ENCODE data around the gene DNMT1. TPM values are rescaled to one million over a fixed set of nuclear protein-coding genes. Genes with fewer than 3 reads are reported as not detected.
"Not testable (repeated sequence)": the region's sequence is repeated elsewhere in the genome, so short reads cannot be mapped to it uniquely, and the experiment has no call there.

The DNMT1 gene
- total RNA-seq, 2 experiments from 2014 or later, result 337 to 352 TPM

- Mint-ChIP-seq H3K9me3 (peaks cover 7% of the 10 kb centered on the region), H3K4me1 (no peaks in the 10 kb centered on the region), H3K27ac (no peak overlapping the region), H3K36me3 (no peaks in the 10 kb centered on the region), H3K27me3 (no peaks in the 10 kb centered on the region), H3K4me3 (no peak overlapping the region)
- DNase-seq, result no peak
Measured at GRCh38 chr19:10206226-10206885, 11.6 kb upstream of the DNMT1 start.

GRCh38 chr19:10205636-10206035, 10.9 kb upstream of the DNMT1 start:
- no peak overlapping the region for H3K4me3 Mint-ChIP-seq
- no peaks in the 10 kb centered on the region for H3K4me1 Mint-ChIP-seq
- peaks cover 7% of the 10 kb centered on the region for H3K9me3 Mint-ChIP-seq
- DNase-seq, result no peak
- H3K27me3 Mint-ChIP-seq, result no peaks in the 10 kb centered on the region
- no peak overlapping the region for H3K27ac Mint-ChIP-seq
- no peaks in the 10 kb centered on the region for H3K36me3 Mint-ChIP-seq

GRCh38 chr19:10203686-10204085, 8.9 kb upstream of the DNMT1 start:
- no peak for DNase-seq
- no peak overlapping the region for H3K27ac Mint-ChIP-seq
- H3K27me3 Mint-ChIP-seq, result no peaks in the 10 kb centered on the region
- H3K4me1 Mint-ChIP-seq, result peaks cover 8% of the 10 kb centered on the region
- peaks cover 7% of the 10 kb centered on the region for H3K9me3 Mint-ChIP-seq
- H3K4me3 Mint-ChIP-seq, result no peak overlapping the region
- H3K36me3 Mint-ChIP-seq, result no peaks in the 10 kb centered on the region

- no peak overlapping the region for H3K27ac Mint-ChIP-seq
- no peak overlapping the region for H3K4me3 Mint-ChIP-seq
- DNase-seq, result no peak
- H3K4me1 Mint-ChIP-seq, result peaks cover 11% of the 10 kb centered on the region
- H3K9me3 Mint-ChIP-seq, result no peaks in the 10 kb centered on the region
- H3K36me3 Mint-ChIP-seq, result no peaks in the 10 kb centered on the region
- no peaks in the 10 kb centered on the region for H3K27me3 Mint-ChIP-seq
Measured at GRCh38 chr19:10201176-10201575, 6.4 kb upstream of the DNMT1 start.

- not testable (repeated sequence) for H3K9me3 Mint-ChIP-seq, H3K27me3 Mint-ChIP-seq, H3K4me3 Mint-ChIP-seq, DNase-seq, H3K36me3 Mint-ChIP-seq, H3K27ac Mint-ChIP-seq
- peaks cover 13% of the 10 kb centered on the region for H3K4me1 Mint-ChIP-seq
Measured at GRCh38 chr19:10200101-10200500, 5.3 kb upstream of the DNMT1 start.

GRCh38 chr19:10198889-10199644, 4.3 kb upstream of the DNMT1 start:
- H3K9me3 Mint-ChIP-seq, H3K27me3 Mint-ChIP-seq, H3K4me3 Mint-ChIP-seq, H3K36me3 Mint-ChIP-seq: not testable (repeated sequence)
- peak; percentile 10 for DNase-seq
- Mint-ChIP-seq H3K27ac (peak overlapping the region; percentile 32), H3K4me1 (peaks cover 13% of the 10 kb centered on the region)

- Mint-ChIP-seq H3K4me1 (peaks cover 26% of the 10 kb centered on the region), H3K27me3 (no peaks in the 10 kb centered on the region), H3K9me3 (no peaks in the 10 kb centered on the region)
Measured at GRCh38 chr19:10195199-10195519, 406 bp upstream of the DNMT1 start.

GRCh38 chr19:10193790-10194499, 808 bp downstream of the DNMT1 start:
- no peak for DNase-seq
- peaks cover 36% of the 10 kb centered on the region for H3K36me3 Mint-ChIP-seq
- H3K9me3 Mint-ChIP-seq, result no peaks in the 10 kb centered on the region
- peaks cover 28% of the 10 kb centered on the region for H3K4me1 Mint-ChIP-seq
- H3K4me3 Mint-ChIP-seq, result peak overlapping the region; percentile 98
- H3K27me3 Mint-ChIP-seq, result no peaks in the 10 kb centered on the region
- H3K27ac Mint-ChIP-seq, result peak overlapping the region; percentile 98

More at GRCh38 chr19:10195199-10195519, 406 bp upstream of the DNMT1 start:
- Mint-ChIP-seq H3K36me3 (peaks cover 27% of the 10 kb centered on the region), H3K4me3 (peak overlapping the region; percentile 98), H3K27ac (peak overlapping the region; percentile 98)
- DNase-seq, result no peak

GRCh38 chr19:10192922-10193321, 1.8 kb downstream of the DNMT1 start:
- H3K36me3 Mint-ChIP-seq, result peaks cover 42% of the 10 kb centered on the region
- no peaks in the 10 kb centered on the region for H3K9me3 Mint-ChIP-seq
- no peaks in the 10 kb centered on the region for H3K27me3 Mint-ChIP-seq
- H3K4me3 Mint-ChIP-seq, result peak overlapping the region; percentile 98
- H3K27ac Mint-ChIP-seq, result peak overlapping the region; percentile 68
- peaks cover 32% of the 10 kb centered on the region for H3K4me1 Mint-ChIP-seq
- DNase-seq, result no peak

- H3K27ac Mint-ChIP-seq, result peak overlapping the region; percentile 12
- peaks cover 49% of the 10 kb centered on the region for H3K36me3 Mint-ChIP-seq
- no peaks in the 10 kb centered on the region for H3K9me3 Mint-ChIP-seq
- H3K27me3 Mint-ChIP-seq, result no peaks in the 10 kb centered on the region
- no peak overlapping the region for H3K4me3 Mint-ChIP-seq
- no peak for DNase-seq
- H3K4me1 Mint-ChIP-seq, result peaks cover 30% of the 10 kb centered on the region
Measured at GRCh38 chr19:10191347-10191746, 3.4 kb downstream of the DNMT1 start.

GRCh38 chr19:10190026-10190425, 4.7 kb downstream of the DNMT1 start:
- Mint-ChIP-seq H3K4me1 (peaks cover 28% of the 10 kb centered on the region), H3K36me3 (peaks cover 49% of the 10 kb centered on the region), H3K4me3 (no peak overlapping the region), H3K9me3 (no peaks in the 10 kb centered on the region), H3K27me3 (no peaks in the 10 kb centered on the region), H3K27ac (peak overlapping the region; percentile 39)
- DNase-seq, result no peak

- Mint-ChIP-seq H3K9me3 (no peaks in the 10 kb centered on the region), H3K27me3 (no peaks in the 10 kb centered on the region), H3K27ac (peak overlapping the region; percentile 39), H3K4me1 (peaks cover 29% of the 10 kb centered on the region), H3K4me3 (no peak overlapping the region), H3K36me3 (peaks cover 51% of the 10 kb centered on the region)
- DNase-seq, result peak; percentile 28
Measured at GRCh38 chr19:10189616-10190015, 5.1 kb downstream of the DNMT1 start.

GRCh38 chr19:10187315-10187714, 7.4 kb downstream of the DNMT1 start:
- peaks cover 41% of the 10 kb centered on the region for H3K36me3 Mint-ChIP-seq
- peaks cover 26% of the 10 kb centered on the region for H3K4me1 Mint-ChIP-seq
- DNase-seq, result no peak
- no peaks in the 10 kb centered on the region for H3K27me3 Mint-ChIP-seq
- no peak overlapping the region for H3K4me3 Mint-ChIP-seq
- no peaks in the 10 kb centered on the region for H3K9me3 Mint-ChIP-seq
- no peak overlapping the region for H3K27ac Mint-ChIP-seq

- Mint-ChIP-seq H3K4me1 (peaks cover 20% of the 10 kb centered on the region), H3K9me3 (no peaks in the 10 kb centered on the region), H3K4me3 (no peak overlapping the region), H3K27me3 (no peaks in the 10 kb centered on the region), H3K27ac (no peak overlapping the region), H3K36me3 (peaks cover 33% of the 10 kb centered on the region)
- no peak for DNase-seq
Measured at GRCh38 chr19:10184636-10185035, 10.1 kb downstream of the DNMT1 start.

- Mint-ChIP-seq H3K4me1 (peaks cover 17% of the 10 kb centered on the region), H3K27me3 (no peaks in the 10 kb centered on the region), H3K36me3 (peaks cover 35% of the 10 kb centered on the region), H3K27ac (peak overlapping the region; percentile 70), H3K9me3 (no peaks in the 10 kb centered on the region), H3K4me3 (no peak overlapping the region)
- no peak for DNase-seq
Measured at GRCh38 chr19:10183926-10184325, 10.8 kb downstream of the DNMT1 start.
